ENCODE data around the gene FOXJ1.

- TF ChIP-seq POLR2AphosphoS5 (IDR thresholded peaks at IDR 0.05; ENCODE audit: low read depth, low read length) (no peak), POLR2A (IDR thresholded peaks at IDR 0.05; ENCODE audit: low read depth, low read length) (no peak), TAF1 (IDR thresholded peaks at IDR 0.05; ENCODE audit: low read depth, low read length) (no peak), SPI1 (IDR thresholded peaks at IDR 0.05; ENCODE audit: low read depth, low read length) (no peak), POU2F2 (IDR thresholded peaks at IDR 0.05; ENCODE audit: low read depth, low read length) (no peak)
Measured at GRCh38 chr17:76160896-76161528, 20.0 kb upstream of the FOXJ1 start.
